ENCODE measurements around the gene BOLA3.
"Not testable (repeated sequence)": the region's sequence is repeated elsewhere in the genome, so short reads cannot be mapped to it uniquely, and the experiment has no call there.

The BOLA3 gene

GRCh38 chr2:74131901-74132300, 15.8 kb downstream of the BOLA3 start:
- no peak overlapping the region for H3K23ac ChIP-seq (ENCODE audit: low read length)
- no peak overlapping the region for H4K8ac ChIP-seq (ENCODE audit: low read depth, low read length)
- no peak overlapping the region for H3K27ac ChIP-seq (ENCODE audit: low read depth, low read length)
- H2AK5ac ChIP-seq (ENCODE audit: low read length) = no peak overlapping the region
- no peak overlapping the region for H2BK5ac ChIP-seq (ENCODE audit: low read length)
- no peaks in the 10 kb centered on the region for H3K79me2 ChIP-seq (ENCODE audit: control insufficient read depth, insufficient read depth, low read length)
- no peaks in the 10 kb centered on the region for H3K4me1 ChIP-seq (ENCODE audit: control insufficient read depth, low read depth, low read length)
- no CpG with 5 or more reads among the region's 5 CpGs for WGBS (ENCODE audit: extremely low coverage, insufficient coverage, low lambda C conversion rate)
- no peak for DNase-seq
- H2BK15ac ChIP-seq (replicated peaks; ENCODE audit: low read depth) = no peak overlapping the region
- H3K9ac ChIP-seq (ENCODE audit: low read length) = no peak overlapping the region
- H2BK120ac ChIP-seq (ENCODE audit: low read depth, low read length) = no peak overlapping the region
- no peak overlapping the region for H3K4me2 ChIP-seq (ENCODE audit: low read length)
- H3K79me1 ChIP-seq (ENCODE audit: low read length) = no peaks in the 10 kb centered on the region
- H3K18ac ChIP-seq (ENCODE audit: low read length) = no peak overlapping the region
- H3K4me3 ChIP-seq (ENCODE audit: low read length) = no peak overlapping the region
- no peaks in the 10 kb centered on the region for H3K27me3 ChIP-seq (ENCODE audit: insufficient read depth, low read length, poor library complexity)
- no peaks in the 10 kb centered on the region for H3K36me3 ChIP-seq (ENCODE audit: control insufficient read depth, insufficient read depth, low read length)
- H3K56ac ChIP-seq (ENCODE audit: low read length) = no peak overlapping the region
- H3K4ac ChIP-seq (ENCODE audit: low read depth, low read length) = no peak overlapping the region
- H4K5ac ChIP-seq (ENCODE audit: low read length) = no peak overlapping the region

GRCh38 chr2:74130211-74130995, 17.3 kb downstream of the BOLA3 start:
- Histone ChIP-seq H2BK15ac (replicated peaks; ENCODE audit: low read depth) (no peak overlapping the region), H3K27ac (ENCODE audit: low read depth, low read length) (no peak overlapping the region), H2AK5ac (ENCODE audit: low read length) (no peak overlapping the region), H4K8ac (ENCODE audit: low read depth, low read length) (no peak overlapping the region), H3K56ac (ENCODE audit: low read length) (no peak overlapping the region), H3K4me1 (ENCODE audit: control insufficient read depth, low read depth, low read length) (no peaks in the 10 kb centered on the region), H3K18ac (ENCODE audit: low read length) (no peak overlapping the region), H3K23ac (ENCODE audit: low read length) (no peak overlapping the region), H2BK120ac (ENCODE audit: low read depth, low read length) (no peak overlapping the region), H3K4ac (ENCODE audit: low read depth, low read length) (no peak overlapping the region), H2BK5ac (ENCODE audit: low read length) (no peak overlapping the region), H3K36me3 (ENCODE audit: control insufficient read depth, insufficient read depth, low read length) (no peaks in the 10 kb centered on the region), H3K9ac (ENCODE audit: low read length) (no peak overlapping the region), H4K5ac (ENCODE audit: low read length) (no peak overlapping the region), H3K79me2 (ENCODE audit: control insufficient read depth, insufficient read depth, low read length) (no peaks in the 10 kb centered on the region), H3K27me3 (ENCODE audit: insufficient read depth, low read length, poor library complexity) (no peaks in the 10 kb centered on the region), H3K4me3 (ENCODE audit: low read length) (no peak overlapping the region), H3K4me2 (ENCODE audit: low read length) (no peak overlapping the region), H3K79me1 (ENCODE audit: low read length) (no peaks in the 10 kb centered on the region)
- peak; percentile 73 for DNase-seq
- WGBS (ENCODE audit: extremely low coverage, insufficient coverage, low lambda C conversion rate) = no CpG with 5 or more reads among the region's 41 CpGs

- no CpG with 5 or more reads among the region's 3 CpGs for WGBS (ENCODE audit: extremely low coverage, insufficient coverage, low lambda C conversion rate)
- no peaks in the 10 kb centered on the region for H3K27me3 ChIP-seq (ENCODE audit: insufficient read depth, low read length, poor library complexity)
- no peak overlapping the region for H3K27ac ChIP-seq (ENCODE audit: low read depth, low read length)
- H2AK5ac ChIP-seq (ENCODE audit: low read length) = no peak overlapping the region
- H3K56ac ChIP-seq (ENCODE audit: low read length) = no peak overlapping the region
- no peak overlapping the region for H3K9ac ChIP-seq (ENCODE audit: low read length)
- H2BK5ac ChIP-seq (ENCODE audit: low read length) = no peak overlapping the region
- H3K79me2 ChIP-seq (ENCODE audit: control insufficient read depth, insufficient read depth, low read length) = no peaks in the 10 kb centered on the region
- peak; percentile 51 for DNase-seq
- H2BK120ac ChIP-seq (ENCODE audit: low read depth, low read length) = no peak overlapping the region
- H3K4me1 ChIP-seq (ENCODE audit: control insufficient read depth, low read depth, low read length) = no peaks in the 10 kb centered on the region
- no peaks in the 10 kb centered on the region for H3K79me1 ChIP-seq (ENCODE audit: low read length)
- H3K23ac ChIP-seq (ENCODE audit: low read length) = no peak overlapping the region
- H3K4me3 ChIP-seq (ENCODE audit: low read length) = no peak overlapping the region
- no peak overlapping the region for H3K4ac ChIP-seq (ENCODE audit: low read depth, low read length)
- no peak overlapping the region for H2BK15ac ChIP-seq (replicated peaks; ENCODE audit: low read depth)
- H3K36me3 ChIP-seq (ENCODE audit: control insufficient read depth, insufficient read depth, low read length) = no peaks in the 10 kb centered on the region
- H4K5ac ChIP-seq (ENCODE audit: low read length) = no peak overlapping the region
- H3K4me2 ChIP-seq (ENCODE audit: low read length) = no peak overlapping the region
- H3K18ac ChIP-seq (ENCODE audit: low read length) = no peak overlapping the region
- H4K8ac ChIP-seq (ENCODE audit: low read depth, low read length) = no peak overlapping the region
Observed at GRCh38 chr2:74128206-74128605, 19.5 kb downstream of the BOLA3 start.

- not testable (repeated sequence) for H3K23ac ChIP-seq (ENCODE audit: low read length); H3K18ac ChIP-seq (ENCODE audit: low read length); H3K4me3 ChIP-seq (ENCODE audit: low read length); H3K79me2 ChIP-seq (ENCODE audit: control insufficient read depth, insufficient read depth, low read length); H4K8ac ChIP-seq (ENCODE audit: low read depth, low read length); H3K4ac ChIP-seq (ENCODE audit: low read depth, low read length); H3K4me2 ChIP-seq (ENCODE audit: low read length); H3K79me1 ChIP-seq (ENCODE audit: low read length); H4K5ac ChIP-seq (ENCODE audit: low read length); H3K56ac ChIP-seq (ENCODE audit: low read length); H2AK5ac ChIP-seq (ENCODE audit: low read length); H3K27me3 ChIP-seq (ENCODE audit: insufficient read depth, low read length, poor library complexity); H2BK5ac ChIP-seq (ENCODE audit: low read length); H2BK15ac ChIP-seq (replicated peaks; ENCODE audit: low read depth); H3K4me1 ChIP-seq (ENCODE audit: control insufficient read depth, low read depth, low read length); DNase-seq; H3K27ac ChIP-seq (ENCODE audit: low read depth, low read length); H3K36me3 ChIP-seq (ENCODE audit: control insufficient read depth, insufficient read depth, low read length); H2BK120ac ChIP-seq (ENCODE audit: low read depth, low read length); H3K9ac ChIP-seq (ENCODE audit: low read length)
- no CpG with 5 or more reads among the region's 29 CpGs for WGBS (ENCODE audit: extremely low coverage, insufficient coverage, low lambda C conversion rate)
Observed at GRCh38 chr2:74123955-74124354, 23.8 kb downstream of the BOLA3 start.

GRCh38 chr2:74121846-74122245, 25.9 kb downstream of the BOLA3 start:
- H3K79me1 ChIP-seq (ENCODE audit: low read length); H3K23ac ChIP-seq (ENCODE audit: low read length); H2BK5ac ChIP-seq (ENCODE audit: low read length); H3K18ac ChIP-seq (ENCODE audit: low read length); H4K8ac ChIP-seq (ENCODE audit: low read depth, low read length); H3K27ac ChIP-seq (ENCODE audit: low read depth, low read length); H3K4me1 ChIP-seq (ENCODE audit: control insufficient read depth, low read depth, low read length); H4K5ac ChIP-seq (ENCODE audit: low read length); DNase-seq; H3K4me2 ChIP-seq (ENCODE audit: low read length); H3K36me3 ChIP-seq (ENCODE audit: control insufficient read depth, insufficient read depth, low read length); H2AK5ac ChIP-seq (ENCODE audit: low read length); H2BK15ac ChIP-seq (replicated peaks; ENCODE audit: low read depth); H3K56ac ChIP-seq (ENCODE audit: low read length); H3K27me3 ChIP-seq (ENCODE audit: insufficient read depth, low read length, poor library complexity); H3K4me3 ChIP-seq (ENCODE audit: low read length); H3K79me2 ChIP-seq (ENCODE audit: control insufficient read depth, insufficient read depth, low read length); H3K4ac ChIP-seq (ENCODE audit: low read depth, low read length); H2BK120ac ChIP-seq (ENCODE audit: low read depth, low read length); H3K9ac ChIP-seq (ENCODE audit: low read length): not testable (repeated sequence)
- WGBS (ENCODE audit: extremely low coverage, insufficient coverage, low lambda C conversion rate) = no CpG with 5 or more reads among the region's 1 CpG
